NOMO-1 (cell line): Measurements from ENCODE around the gene GUCY2C.
"Not testable (repeated sequence)": the region's sequence is repeated elsewhere in the genome, so short reads cannot be mapped to it uniquely, and the experiment has no call there.

Source experiments
- DNase-seq, 2 experiments: peaks; one replicate each; lab custom pipeline; 2025; ENCODE audit not compliant: unreplicated experiment in 2 of 2; lab: John Stamatoyannopoulos, UW

Gene GUCY2C

DNA sequence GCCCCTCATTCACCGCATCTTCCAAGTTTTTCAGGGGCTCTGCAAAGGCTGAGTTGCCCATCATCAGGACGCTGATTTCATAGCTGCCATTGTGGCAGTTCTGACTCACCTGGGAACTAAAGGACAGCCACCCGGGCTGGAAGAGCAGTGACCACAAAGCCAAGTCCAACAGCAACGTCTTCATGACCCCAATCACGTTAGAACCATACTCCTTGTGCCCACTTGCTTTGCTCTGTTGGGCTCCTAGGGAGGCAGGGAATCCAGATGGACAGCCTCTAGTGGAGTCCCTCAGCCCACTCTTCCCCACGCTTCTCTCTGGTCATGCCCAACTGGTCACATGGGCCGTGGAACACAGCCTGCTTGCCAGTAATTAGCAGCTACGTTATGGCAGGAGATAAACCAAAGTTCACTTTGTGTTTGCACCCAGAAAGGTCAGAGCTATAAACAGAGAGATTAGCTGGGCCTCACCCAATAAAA, at the start of gene GUCY2C:
Gene GUCY2C (minus strand): TSS at position 335 of the 477 bp plus-strand sequence. CDS start 151 bp downstream, at position 184.
- DNase-seq, result no peak

GRCh38 chr12:14743061-14743460, 46.7 kb upstream of the GUCY2C start:
- no peak for DNase-seq

DNA sequence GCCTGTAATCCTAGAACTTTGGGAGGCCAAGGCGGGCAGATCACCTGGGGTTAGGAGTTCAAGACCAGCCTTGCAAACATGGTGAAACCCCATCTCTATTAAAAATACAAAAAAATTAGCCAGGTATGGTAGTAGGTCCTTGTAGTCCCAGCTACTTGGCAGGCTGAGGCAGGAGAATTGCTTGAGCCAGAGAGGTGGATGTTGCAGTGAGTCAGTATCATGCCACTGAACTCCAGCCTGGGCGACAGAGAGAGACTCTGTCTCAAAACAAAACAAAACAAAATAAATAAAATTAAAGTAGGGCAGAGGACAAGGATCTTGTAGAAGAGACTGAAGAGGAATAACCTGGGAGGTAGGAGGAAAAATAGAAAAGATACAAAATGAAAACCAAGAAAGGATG, 45.5 kb upstream of the GUCY2C start:
- DNase-seq, result no peak

DNA sequence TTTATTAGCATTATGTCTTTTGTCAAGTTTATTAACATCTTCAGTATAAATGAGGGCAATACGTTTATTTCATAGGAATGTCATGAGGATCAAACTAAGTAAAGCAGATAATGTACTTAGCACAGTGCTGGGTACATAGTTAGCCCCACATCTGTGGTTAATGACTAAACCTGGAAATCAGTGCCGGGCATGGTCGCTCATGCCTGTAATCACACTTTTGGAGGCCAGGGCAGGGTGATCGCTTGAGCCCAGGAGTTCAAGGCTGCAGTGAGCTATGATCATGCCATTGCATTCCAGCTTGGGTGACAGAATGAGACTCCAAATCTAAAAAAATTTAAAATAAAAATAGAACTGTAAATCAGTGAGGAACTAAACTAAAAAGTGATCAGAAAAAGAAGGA, 44.8 kb upstream of the GUCY2C start:
- no peak for DNase-seq

DNA sequence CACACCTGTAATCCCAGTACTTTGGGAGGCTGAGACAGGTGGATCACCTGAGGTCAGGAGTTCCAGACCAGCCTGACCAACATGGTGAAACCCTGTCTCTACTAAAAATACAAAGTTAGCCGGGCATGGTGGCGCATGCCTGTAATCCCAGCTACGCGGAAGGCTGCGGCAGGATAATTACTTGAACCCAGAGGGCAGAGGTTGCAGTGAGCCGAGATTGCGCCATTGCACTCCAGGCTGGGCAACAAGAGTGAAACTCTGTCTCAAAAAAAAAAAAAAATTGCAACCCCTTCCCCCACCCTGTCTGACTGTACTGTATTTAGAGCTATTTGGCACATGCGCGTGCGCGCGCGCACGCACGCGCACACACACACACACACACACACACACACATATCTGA, 40.0 kb upstream of the GUCY2C start:
- not testable (repeated sequence) for DNase-seq

GRCh38 chr12:14731821-14732220, 35.4 kb upstream of the GUCY2C start:
- DNase-seq, result no peak

DNA sequence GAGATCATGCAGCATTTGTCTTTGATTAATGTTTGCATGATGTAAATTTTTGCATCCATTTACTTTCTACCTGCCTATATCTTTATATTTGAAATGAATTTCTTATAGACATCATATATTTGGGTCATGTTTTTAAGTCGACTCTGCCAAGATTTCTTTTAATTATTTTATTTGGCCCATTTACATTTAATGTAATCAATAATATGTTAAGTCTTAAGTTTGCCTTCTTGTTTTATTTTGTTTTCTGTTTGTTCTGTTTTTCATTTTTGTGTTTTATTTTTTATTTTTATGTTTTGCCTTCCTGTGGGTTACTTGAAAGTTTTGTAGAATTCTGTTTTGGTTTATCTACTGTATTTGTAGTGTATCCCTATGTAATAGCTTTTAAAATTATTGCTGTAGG, 33.2 kb upstream of the GUCY2C start:
- no peak for DNase-seq

DNA sequence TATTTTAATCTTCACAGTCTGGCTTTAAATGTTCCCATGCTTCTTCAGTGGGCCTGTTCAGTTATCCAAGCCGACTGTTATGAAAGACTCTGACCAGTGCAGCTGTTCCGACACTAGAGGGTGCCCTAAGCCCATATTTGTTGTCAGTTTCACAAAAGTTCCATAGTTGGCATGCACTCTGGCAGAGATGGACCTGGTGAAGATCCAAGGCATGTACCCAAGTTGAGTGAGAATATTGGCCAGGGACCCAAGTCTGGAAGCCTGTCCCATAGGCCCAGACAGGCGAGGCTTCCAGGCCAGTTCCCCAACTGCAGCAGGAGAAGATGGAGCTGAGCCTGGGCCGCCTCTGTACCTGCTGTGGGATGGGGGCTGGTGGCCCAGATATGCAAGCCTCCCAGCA, 27.4 kb upstream of the GUCY2C start:
- peak; percentile 4 to 55 for DNase-seq

GRCh38 chr12:14716848-14717444, 20.5 kb upstream of the GUCY2C start:
- DNase-seq, result peak; percentile 14 to 60

GRCh38 chr12:14714437-14714836, 18.0 kb upstream of the GUCY2C start:
- no peak for DNase-seq

GRCh38 chr12:14710632-14711320, 14.4 kb upstream of the GUCY2C start:
- DNase-seq, result peak in 1 of 2 experiments; percentile 13

GRCh38 chr12:14701809-14702568, 5.6 kb upstream of the GUCY2C start:
- DNase-seq, result no peak

DNA sequence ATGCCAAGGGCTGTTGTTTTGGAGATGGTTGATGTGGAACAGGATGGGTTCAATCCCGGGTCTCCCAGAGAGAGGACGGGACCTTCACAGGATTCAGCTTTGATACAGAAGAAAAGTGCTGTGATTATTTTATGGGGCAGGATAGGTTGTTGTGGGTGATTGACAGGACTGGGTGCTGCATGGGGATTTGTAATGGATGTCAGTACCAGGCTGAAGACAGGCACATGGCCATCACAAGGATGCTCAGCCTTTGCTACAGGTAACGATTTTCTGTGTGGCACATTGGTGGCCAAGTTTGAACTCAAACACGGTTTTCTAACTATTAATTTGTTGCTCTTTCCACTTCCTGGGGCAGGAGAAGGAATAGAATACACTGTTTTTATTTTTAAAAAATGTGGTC, 4.5 kb upstream of the GUCY2C start:
- DNase-seq, result no peak

- no peak for DNase-seq
Measured at GRCh38 chr12:14699923-14700322, 3.5 kb upstream of the GUCY2C start.

- DNase-seq, result no peak
Measured at GRCh38 chr12:14698555-14698954, 2.2 kb upstream of the GUCY2C start.

GRCh38 chr12:14695715-14696141, 671 bp downstream of the GUCY2C start:
- DNase-seq, result no peak

- DNase-seq, result peak in 1 of 2 experiments; percentile 28
Measured at GRCh38 chr12:14694970-14695369, 1.4 kb downstream of the GUCY2C start.

GRCh38 chr12:14694145-14694714, 2.2 kb downstream of the GUCY2C start:
- no peak for DNase-seq

DNA sequence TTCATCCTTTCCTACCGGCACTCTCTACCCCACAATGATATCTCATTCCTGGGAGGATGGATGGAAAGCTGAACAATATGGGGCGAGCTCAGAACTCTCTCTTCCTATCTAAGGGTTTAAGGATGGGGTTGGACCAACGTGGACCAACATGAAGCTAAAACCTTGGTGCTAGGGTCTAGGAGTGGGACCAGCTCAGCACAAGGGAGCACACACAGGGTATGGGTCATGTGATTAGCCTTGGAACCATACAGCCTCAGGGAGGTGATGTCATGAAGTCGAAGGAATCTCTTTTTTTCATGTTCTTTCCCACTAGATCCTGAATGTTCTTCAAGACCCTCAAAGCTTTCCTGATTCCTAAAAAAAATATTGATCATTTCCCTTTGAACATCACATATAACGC, 3.3 kb downstream of the GUCY2C start:
- no peak for DNase-seq

GRCh38 chr12:14691560-14691959, 4.8 kb downstream of the GUCY2C start:
- DNase-seq, result peak; percentile 46 to 84

- DNase-seq, result no peak
Measured at GRCh38 chr12:14689996-14690395, 6.4 kb downstream of the GUCY2C start.
